ENCODE measurements around the gene KCNJ10.

DNA sequence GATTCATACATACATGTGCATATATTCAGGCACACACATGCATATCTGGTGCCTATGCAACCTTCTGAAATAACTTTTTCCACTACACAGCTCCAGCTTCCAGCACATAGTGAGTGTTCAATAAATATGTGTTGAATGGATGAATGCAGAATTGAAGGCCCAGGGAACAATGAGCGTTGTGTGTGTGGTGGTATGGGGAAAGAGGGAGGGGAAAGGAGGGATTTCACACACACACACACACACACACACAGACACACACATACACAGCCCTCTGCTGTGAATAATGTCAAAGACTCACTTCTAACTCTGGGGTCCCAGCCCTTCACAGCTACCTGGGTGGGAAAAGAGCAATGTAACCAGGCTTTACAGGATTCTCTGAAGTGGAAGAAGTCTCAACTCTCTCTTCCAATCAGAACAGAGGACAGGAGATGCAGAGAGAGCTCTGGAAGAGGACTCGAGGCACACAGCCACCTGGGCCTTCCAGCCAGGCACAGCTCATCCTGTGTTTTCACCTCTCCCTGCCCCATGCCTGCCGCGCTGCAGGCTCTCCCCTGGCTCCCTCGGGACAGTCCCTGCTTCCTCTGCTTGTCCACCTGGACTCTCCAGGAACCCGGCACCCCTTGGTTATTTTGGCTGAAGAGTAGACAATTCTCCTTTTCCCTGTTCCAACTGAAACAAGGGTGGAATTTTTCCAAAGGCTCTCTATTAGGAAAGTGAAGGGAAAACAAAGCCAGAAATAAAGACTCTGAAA, 33.9 kb upstream of the KCNJ10 start:
- TF ChIP-seq, protein P1, sequence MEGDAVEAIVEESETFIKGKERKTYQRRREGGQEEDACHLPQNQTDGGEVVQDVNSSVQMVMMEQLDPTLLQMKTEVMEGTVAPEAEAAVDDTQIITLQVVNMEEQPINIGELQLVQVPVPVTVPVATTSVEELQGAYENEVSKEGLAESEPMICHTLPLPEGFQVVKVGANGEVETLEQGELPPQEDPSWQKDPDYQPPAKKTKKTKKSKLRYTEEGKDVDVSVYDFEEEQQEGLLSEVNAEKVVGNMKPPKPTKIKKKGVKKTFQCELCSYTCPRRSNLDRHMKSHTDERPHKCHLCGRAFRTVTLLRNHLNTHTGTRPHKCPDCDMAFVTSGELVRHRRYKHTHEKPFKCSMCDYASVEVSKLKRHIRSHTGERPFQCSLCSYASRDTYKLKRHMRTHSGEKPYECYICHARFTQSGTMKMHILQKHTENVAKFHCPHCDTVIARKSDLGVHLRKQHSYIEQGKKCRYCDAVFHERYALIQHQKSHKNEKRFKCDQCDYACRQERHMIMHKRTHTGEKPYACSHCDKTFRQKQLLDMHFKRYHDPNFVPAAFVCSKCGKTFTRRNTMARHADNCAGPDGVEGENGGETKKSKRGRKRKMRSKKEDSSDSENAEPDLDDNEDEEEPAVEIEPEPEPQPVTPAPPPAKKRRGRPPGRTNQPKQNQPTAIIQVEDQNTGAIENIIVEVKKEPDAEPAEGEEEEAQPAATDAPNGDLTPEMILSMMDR (IDR thresholded peaks at IDR 0.05; ENCODE audit: insufficient read depth, low read length, poor library complexity, severe bottlenecking): no peak
- no peak for TF ChIP-seq EZH2phosphoT487 (conservative IDR thresholded peaks at IDR 0.05; ENCODE audit: low read length)
